NCI-H2107 (cell line): ENCODE measurements around the gene ZNF761.
"Not testable (repeated sequence)": the region's sequence is repeated elsewhere in the genome, so short reads cannot be mapped to it uniquely, and the experiment has no call there.

ENCODE experiments used
- DNase-seq: peaks from one replicate; lab custom pipeline; 2025; lab: John Stamatoyannopoulos, UW

Gene ZNF761

DNA sequence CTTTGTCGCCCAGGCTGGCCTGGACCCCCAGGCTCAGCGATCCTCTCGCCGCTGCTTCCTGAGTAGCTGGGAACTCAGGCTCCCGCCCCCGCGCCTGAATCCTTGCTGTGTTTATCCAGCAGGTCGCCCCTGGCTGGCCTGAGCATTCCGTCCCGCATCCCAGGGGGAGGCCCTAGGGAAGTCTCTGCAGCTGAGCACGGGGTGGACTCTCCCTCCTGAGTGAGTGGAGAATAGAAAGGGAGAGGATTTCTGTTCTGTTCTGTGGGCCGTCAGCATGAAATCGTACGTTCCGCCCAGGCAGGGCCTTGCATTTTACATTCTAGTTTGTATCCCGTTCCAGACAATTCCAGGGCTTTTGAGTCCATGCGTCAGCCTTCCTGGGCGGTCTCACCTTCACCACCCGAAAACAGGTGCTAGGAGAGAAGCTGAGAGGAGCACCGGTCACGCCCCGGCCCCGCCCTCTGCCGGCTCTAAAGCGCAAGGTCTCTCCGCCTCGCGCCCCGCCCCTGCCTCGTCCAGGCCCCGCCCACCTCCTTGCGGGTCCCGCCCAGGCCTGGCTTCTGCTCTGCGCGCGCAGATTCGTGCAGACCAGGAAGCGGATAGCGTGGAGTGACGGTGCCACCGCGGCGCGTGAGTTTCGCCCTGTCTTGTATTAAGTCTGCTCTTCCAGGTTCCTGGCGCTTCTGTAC lies at the start of gene ZNF761:
ZNF761 (plus strand) TSS at position 586 of the 689 bp plus-strand sequence. CDS start 15,285 bp downstream, outside the sequence.
- DNase-seq: peak; percentile 89

DNA sequence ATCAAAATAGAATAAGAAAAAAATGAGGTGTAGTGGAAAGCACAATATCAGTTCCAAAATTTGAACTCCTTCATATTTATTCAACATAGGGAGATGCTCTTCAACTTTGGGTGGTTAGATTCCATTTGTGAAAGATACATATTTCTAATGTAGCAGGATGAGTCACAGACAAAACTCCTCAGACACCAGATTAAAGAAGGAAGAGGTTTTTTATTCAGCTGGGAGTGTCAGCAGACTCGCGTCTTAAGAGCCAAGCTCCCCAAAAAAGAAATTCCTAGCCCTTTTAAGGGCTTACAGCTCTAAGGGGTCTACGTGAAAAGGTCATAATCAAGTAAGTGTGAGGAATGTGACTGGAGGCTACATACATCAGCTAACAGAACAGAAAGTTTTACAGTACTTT lies 43.6 kb upstream of the ZNF761 start:
- no peak for DNase-seq

DNA sequence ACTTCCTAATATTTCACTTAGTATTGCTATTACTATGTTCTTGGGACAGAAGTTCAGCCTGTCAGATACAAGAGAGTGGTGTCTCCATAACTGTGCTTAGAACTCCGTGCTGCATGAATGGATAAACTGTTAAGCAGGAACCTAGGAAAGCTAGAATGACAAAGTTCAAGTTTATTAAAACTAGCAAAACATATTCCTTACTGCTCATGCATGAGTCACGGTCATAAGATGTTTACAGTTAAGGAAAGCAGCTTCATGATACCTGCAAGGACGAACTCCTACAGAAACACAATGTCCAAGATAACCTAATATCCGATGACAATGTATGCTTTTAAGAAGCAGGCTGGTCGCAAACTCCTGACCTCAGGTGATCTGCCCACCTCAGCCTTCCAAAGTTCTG lies 42.9 kb upstream of the ZNF761 start:
- DNase-seq: no peak

DNA sequence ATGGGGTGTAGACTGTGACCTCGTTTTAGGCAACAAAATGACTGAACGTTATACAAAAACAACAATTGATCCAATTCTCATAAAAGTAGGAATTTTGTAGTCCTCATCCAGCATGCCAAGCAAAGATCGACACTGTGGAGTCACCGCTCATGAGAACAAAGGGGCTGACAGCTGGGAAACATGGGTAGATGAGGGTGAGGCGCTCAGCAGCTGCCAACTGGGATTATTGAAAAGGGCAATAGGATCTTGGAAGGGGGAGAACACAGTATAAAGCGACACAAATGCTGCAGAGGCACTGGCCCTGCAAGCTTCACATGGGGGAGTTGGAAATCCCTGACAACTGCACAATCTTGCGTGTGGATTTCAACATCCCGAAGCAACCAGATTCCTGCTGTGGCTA lies 42.2 kb upstream of the ZNF761 start:
- DNase-seq: no peak

DNA sequence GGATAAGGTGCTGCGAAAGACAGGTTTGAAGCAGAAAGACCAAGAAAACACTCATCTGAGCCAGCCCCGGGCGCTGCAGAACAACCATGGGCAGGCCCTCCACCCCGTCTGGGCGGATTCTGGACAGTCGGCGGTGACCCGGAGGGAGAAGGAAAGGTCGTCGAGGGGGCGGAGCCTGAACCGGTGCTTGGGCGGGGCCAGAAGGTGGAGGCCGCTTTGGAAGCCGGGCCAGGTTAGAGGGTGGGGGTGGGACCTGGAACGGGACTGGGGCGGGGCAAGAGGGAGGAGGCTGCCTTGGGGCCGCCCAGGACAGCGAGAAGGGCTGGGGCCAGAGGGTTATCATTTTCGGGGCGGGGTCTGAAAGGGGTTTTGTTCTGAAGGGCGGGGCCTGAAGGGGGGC lies 41.8 kb upstream of the ZNF761 start:
- DNase-seq: no peak

DNA sequence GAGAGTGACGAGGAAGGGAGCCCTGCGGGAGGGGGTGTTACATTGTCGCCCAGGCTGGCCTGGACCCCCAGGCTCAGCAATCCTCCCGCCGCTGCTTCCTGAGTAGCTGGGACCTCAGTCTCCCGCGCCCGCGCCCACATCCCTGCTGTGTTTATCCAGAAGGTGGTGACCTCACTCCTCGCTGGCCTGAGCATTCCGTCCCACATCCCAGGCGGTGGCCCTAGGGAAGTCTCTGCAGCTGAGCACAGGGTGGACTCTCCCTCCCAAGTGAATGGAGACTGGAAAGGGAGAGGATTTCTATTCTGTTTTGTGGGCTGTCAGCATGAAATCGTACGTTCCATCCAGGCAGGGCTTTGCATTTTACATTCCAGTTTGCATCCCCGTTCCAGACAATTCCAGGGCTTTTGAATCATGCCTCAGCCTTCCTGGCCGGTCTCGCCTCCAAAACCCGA lies 37.2 kb upstream of the ZNF761 start:
- DNase-seq: no peak

DNA sequence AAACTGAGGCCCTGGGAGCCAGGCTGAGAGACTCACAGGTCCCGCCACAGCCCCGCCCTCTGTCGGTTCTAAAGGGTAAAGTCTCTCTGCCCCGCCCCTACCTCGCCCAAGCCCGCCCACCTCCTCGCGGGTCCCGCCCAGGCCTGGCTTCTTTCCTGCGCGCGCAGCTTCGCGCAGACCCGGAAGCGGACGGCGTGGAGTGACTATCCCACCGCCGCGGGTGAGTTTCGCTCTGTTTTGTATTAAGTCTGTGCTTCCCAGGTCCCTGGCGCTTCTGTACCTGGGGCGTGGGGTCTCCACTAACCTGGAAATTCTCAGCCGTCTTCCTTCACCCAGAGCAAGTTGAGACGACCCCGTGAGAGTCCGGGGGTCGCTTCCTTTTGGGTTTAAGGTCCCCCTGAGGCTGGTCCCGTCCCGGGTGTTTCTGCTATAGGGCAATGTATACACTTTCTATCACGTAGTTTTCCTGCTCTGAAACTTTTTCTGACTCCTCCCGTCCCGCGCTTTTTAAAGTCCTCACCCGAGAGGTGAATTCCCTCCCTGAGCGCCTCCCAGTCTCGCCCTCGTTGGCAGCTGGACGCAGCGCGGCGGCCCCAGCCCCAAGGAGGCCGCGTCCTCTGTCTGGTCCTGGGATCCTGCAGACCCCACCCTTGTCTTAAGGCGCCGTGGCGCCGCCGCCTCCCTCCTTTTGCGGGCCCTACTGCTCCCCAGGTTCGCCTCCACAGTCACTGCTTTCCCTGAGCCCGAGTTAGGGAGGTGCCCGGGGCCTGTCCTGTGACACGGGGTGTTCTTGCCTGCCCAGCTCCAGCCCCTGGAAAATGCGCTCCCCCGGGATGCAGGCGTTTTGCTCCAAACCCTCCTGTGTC lies 36.6 kb upstream of the ZNF761 start, which contains the start of gene ZNF765:
ZNF765 (plus strand) TSS at position 176 of the 866 bp plus-strand sequence. CDS start 2,867 bp downstream, outside the sequence.
- peak; percentile 81 for DNase-seq

DNA sequence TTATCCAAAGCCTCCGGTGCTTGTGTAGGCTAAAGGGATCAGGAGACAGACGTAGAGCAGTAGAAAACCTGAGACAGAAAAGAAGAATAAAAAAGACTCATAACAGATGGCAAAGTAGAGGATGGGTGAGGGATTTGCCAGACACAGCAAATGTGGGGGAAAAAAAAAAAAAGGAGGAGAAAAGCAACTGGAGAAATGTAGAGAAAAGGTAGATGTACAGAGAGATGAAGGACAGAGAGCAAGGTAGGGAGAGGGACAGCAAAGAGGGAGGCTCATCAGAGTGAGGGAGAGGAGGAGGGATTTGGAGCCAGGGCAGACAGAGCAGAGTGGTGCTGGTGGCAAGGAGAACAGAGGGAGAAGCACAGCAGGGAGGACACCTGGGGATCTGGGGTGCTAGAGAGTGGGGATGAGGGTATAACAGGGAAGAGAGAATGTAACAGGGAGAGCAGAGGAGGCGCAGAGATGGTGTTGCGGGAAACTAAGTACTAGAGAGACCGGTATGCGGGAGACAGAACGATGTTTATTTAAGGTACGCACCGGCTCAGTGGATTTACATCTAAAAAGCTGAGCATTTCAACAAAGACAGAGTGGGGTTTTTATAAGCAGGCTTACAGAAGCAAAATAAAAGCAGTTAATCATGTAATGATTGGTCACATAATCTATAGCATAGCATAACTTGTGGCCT lies 35.8 kb upstream of the ZNF761 start:
- not testable (repeated sequence) for DNase-seq

DNA sequence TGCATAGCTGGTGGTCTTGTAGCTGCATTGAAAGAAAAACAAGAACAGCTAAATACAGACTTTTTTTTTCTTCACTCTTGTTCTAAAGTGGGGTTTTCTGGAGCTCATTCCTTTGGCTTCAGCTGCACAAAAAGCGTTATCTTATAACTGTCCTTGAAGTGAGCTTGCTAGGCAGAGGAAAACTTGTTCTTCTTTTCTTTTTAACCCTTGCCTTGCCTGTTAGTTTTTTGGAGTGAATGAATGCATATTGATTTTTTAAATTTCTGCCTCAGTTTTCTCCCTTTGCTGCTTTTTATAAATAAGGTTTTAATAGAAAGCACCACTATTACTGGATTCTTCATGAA lies 35.3 kb upstream of the ZNF761 start:
- DNase-seq: no peak

DNA sequence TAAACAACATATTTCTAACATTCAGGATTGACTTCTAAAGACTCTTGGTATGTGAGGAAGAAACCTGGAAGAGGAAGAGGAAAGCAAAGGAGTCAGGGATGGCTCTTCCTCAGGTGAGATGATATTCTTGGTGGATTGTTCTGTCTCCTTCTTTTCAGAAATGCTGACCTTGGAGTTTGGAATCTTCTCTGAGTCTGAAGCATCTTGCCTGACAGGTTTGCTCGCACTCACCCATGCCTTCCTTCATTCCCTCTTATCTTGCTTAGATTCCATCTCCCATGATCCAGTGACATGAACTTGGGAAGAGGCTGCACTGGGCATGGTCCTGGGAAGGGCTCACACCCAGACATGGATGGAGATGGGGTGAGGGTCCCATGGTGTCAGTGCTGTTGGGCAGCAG lies 33.9 kb upstream of the ZNF761 start:
- not testable (repeated sequence) for DNase-seq

DNA sequence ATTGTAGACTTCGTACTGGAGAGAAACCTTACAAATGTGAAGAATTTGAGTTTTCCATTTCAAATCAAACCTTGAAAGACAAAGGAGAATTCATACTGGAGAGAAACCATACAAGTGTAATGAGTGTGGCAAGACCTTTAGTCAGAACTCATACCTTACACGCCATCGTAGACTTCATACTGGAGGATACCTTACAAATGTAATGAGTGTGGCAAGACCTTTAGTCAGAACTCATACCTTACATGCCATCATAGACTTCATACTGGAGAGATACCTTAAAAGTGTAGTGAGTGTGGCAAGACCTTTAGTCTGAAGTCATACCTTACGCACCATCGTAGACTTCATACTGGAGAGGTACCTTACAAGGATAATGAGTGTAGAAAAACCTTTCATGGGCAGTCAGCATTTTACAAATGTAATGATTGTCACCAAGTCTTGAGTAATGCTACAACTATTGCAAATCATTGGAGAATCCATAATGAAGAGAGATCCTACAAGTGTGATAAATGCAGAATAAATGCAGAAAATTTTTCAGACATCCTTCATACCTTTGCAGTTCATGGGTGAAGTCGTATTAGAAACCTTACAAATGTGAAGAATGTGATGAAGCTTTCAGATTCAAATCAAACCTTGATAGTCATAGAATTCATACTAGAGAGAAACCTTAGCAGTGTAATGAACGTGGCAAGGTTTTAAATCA lies 22.1 kb upstream of the ZNF761 start:
- no peak for DNase-seq

DNA sequence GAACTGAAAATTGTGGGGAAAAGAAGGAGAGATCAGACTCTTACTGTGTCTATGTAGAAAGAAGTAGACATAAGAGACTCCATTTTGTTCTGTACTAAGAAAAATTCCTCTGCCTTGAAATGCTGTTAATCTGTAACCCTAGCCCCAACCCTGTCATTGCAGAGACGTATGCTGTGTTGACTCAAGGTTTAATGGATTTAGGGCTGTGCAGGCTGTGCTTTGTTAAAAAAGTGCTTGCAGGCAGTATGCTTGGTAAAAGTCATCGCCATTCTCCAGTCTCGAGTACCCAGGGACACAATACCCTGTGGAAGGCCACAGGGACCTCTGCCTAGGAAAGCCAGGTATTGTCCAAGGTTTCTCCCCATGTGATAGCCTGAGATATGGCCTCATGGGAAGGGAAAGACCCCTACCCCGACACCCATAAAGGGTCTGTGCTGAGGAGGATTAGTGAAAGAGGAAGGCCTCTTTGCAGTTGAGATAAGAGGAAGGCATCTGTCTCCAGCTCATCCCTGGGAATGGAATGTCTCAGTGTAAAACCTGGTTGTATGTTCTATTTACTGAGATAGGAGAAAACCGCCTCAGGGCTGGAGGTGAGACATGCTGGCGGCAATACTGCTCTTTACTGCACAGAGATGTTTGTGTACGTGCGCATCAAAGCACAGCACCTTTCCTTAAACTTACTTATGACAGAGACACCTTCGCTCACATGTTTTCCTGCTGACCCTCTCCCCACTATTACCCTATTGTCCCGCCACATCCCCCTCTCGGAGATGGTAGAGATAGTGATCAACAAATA lies 11.1 kb upstream of the ZNF761 start:
- DNase-seq: not testable (repeated sequence)

DNA sequence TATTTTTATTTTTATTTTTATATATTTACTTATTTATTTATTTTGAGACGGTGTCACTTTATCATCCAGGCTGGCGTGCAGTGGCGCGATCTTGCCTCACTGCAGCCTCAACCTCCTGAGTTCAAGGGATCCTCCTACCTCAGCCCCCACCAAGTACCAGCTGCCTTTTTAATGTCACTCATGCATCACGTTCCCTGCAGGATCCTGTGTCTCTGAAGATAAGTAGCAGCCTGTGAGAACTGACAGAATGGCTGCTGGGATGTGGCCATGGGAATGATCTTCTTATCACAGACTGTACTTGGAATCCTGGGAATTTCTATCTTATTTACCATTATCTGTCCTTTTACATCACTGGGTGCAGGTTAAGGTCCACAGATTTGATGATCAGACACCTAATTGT lies 9.2 kb upstream of the ZNF761 start:
- DNase-seq: no peak

DNA sequence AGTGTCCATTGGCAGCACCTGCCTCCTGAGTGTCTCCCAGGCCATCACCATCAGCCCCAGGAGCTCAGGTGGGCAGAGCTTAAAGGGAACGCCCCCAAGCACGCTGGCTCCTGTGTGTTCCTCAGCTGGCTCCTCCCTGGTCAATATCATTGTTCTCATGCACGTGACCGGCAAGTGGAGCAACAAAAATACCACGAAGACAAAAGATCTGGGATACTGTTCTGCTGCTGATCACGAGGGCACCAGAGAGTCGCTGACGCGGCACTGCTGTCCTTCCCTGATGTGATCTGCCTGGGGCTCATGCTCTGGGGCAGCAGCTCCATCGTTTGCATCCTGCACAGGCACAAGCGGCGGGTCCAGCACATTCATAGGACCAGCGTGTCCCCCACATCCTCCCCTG lies 8.7 kb upstream of the ZNF761 start:
- not testable (repeated sequence) for DNase-seq

DNA sequence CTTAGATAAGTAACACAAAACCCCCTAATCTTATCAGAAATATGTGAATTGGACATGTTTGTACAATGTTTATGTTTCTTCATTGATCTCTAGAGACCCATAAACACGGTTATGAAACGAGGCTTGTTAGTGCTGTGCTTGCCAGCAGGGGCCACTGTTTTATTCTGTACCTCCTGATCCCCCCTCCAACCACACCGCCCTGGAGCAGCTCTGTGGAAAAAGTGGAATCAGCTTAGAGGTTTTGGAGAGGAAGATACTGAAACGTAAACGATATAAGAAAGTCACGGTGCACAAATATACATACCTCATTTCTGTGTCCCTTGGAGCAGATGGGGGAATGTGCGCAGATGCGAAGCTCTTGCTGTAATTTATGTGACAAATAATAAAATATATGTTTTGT lies 8.1 kb upstream of the ZNF761 start:
- not testable (repeated sequence) for DNase-seq

DNA sequence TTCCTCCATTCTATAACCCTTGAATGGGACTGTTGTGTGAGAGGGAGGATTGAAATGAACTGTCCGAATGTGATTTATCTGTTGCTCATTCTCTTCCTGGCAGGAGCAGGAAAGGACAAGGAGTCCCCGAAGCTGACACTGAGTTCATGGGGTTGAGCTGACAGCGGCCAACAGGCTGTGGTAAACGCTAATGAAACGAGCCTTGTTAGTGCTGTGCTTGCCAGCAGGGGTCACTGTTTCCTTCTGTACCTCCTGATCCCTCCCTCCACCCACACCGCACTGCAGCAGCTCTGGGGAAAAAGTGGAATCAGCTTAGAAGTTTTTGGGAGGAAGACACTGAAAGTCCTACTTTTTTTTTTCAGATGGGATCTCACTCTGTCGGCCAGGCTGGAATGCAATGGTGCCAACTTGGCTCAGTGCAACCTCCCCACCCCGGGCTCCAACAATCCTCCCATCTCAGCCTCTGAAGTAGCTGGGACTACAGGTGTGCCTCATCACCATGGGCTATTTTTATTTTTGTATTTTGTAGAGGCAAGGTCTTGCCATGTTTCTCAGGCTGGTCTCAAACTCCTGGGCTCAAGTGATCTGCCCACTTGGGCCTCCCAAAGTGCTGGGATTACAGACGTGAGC lies 6.7 kb upstream of the ZNF761 start:
- DNase-seq: no peak

DNA sequence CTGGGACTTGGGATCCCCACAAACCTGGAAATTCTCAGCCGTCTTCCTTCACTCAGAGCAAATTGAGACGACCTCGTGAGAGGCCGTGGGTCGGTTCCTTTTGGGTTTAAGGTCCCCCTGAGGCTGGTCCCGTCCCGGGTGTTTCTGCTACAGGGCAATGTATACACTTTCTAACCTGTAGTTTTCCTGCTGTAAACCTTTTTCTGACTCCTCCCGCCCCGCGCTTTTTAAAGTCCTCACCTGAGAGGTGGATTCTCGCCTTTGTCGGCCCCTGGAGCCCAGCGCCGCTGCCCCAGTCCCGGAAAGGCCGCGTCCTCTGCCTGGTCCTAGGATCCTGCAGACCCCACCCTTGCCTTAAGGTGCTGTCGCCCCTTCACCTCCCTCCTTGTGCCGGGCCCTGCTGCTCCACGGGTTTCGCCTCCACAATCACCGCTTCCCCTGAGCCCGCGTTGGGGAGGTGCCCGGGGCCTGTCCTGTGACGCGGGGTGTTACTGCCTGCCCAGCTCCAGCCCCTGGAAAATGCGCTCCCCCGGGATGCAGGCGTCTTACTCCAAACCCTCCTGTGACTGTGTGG lies 391 bp downstream of the ZNF761 start:
- DNase-seq: no peak

DNA sequence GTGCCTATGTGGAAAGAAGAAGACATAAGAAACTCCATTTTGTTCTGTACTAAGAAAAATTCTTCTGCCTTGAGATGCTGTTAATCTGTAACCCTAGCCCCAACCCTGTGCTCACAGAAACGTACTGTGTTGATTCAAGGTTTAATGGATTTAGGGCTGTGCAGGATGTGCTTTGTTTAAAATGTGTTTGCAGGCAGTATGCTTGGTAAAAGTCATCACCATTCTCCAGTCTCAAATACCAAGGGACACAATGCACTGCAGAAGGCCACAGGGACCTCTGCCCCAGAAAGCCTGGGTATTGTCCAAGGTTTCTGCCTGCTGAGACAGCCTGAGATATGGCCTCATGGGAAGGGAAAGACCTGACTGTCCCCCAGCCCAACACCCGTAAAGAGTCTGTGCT lies 12.0 kb downstream of the ZNF761 start:
- not testable (repeated sequence) for DNase-seq

DNA sequence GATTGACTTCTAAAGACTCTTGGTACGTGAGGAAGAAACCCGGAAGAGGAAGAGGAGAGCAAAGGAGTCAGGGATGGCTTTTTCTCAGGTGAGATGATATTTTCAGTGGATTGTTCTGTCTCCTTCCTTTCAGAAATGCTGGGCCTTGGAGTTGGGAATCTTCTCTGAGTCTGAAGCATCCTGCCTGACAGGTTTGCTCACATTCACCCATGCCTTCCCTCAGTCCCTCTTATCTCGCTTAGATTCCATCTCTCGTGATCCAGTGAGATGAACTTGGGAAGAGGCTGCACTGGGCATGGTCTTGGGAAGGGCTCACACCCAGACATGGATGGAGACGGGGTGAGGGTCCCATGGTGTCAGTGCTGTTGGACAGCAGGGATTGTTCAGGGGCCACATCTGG lies 15.4 kb downstream of the ZNF761 start:
- not testable (repeated sequence) for DNase-seq

DNA sequence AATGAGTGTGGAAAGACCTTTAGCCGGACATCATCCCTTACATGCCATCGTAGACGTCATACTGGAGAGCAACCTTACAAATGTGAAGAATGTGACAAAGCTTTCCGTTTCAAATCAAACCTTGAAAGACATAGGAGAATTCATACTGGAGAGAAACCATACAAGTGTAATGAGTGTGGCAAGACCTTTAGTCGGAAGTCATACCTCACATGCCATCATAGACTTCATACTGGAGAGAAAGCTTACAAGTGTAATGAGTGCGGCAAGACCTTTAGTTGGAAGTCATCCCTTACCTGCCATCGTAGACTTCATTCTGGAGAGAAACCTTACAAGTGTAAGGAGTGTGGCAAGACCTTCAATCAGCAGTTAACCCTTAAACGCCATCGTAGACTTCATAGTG lies 24.0 kb downstream of the ZNF761 start:
- no peak for DNase-seq
